ENCODE data around the gene SYT12. TPM values are rescaled to one million over a fixed set of nuclear protein-coding genes. Genes with fewer than 3 reads are reported as not detected.

Gene SYT12
- total and polyA plus RNA-seq, 2 donors (not counting 3 experiments of a cell fraction or from before 2014, with no cell fraction given), result not detected

- no peak for TF ChIP-seq CTCF (IDR thresholded peaks at IDR 0.05; ENCODE audit: extremely low read depth in 1 of 2, insufficient read depth in 1 of 2, low read depth in 1 of 2, low read length in 2 of 2)
- TF ChIP-seq POLR2A (IDR thresholded peaks at IDR 0.05; ENCODE audit: low read depth, low read length), result no peak
- TF ChIP-seq POLR2AphosphoS5 (IDR thresholded peaks at IDR 0.05; ENCODE audit: insufficient read depth, low read depth, low read length), result no peak
- Histone ChIP-seq H3K4me1 (ENCODE audit: control insufficient read depth, extremely low read depth, insufficient read depth, low read length) (no peaks in the 10 kb centered on the region), H3K27me3 (ENCODE audit: control insufficient read depth in 2 of 2, insufficient read depth in 2 of 2, low read length in 2 of 2) (no peaks in the 10 kb centered on the region), H3K9me1 (replicated peaks; ENCODE audit: control insufficient read depth, extremely low read depth, insufficient read depth, low read length) (no peaks in the 10 kb centered on the region), H3K27ac (ENCODE audit: insufficient read depth, low read depth, low read length) (no peak overlapping the region), H3K36me3 (ENCODE audit: control insufficient read depth in 2 of 2, extremely low read depth in 1 of 2, insufficient read depth in 2 of 2, low read length in 2 of 2) (no peaks in the 10 kb centered on the region), H3K9ac (replicated peaks; ENCODE audit: extremely low read depth, insufficient read depth, low read length) (no peak overlapping the region), H2AFZ (ENCODE audit: low read depth, low read length) (no peak overlapping the region), H3K79me2 (ENCODE audit: control insufficient read depth, insufficient read depth, low read length) (no peaks in the 10 kb centered on the region), H3K4me2 (ENCODE audit: insufficient read depth, low read length) (no peak overlapping the region), H3K9me3 (replicated peaks; ENCODE audit: control insufficient read depth, insufficient read depth, low read length) (no peaks in the 10 kb centered on the region), H4K20me1 (replicated peaks; ENCODE audit: control insufficient read depth, extremely low read depth, insufficient read depth, low read length) (no peaks in the 10 kb centered on the region), H3K4me3 (replicated peaks in 1 of 3; ENCODE audit: insufficient read depth in 1 of 3, low read depth in 1 of 3, low read length in 3 of 3) (no peak overlapping the region)
- dilution Hi-C loops (cut with MboI; ENCODE audit: extremely low pct_ligation_motif_present, low sequenced_read_pairs), result no loop called here
- FAIRE-seq, result no peak
- ChIA-PET POLR2A (no interaction called here), CTCF (interaction anchor here (1.1 kb wide), 1 partner anchor 19 kb away, joined by 4 read pairs; no protein-coding TSS in a partner anchor)
- DNase-seq (ENCODE audit: low read depth, low spot score), result no peak
- no TSS peak for BruUV-seq (replicated peaks)
- intact Hi-C loops (cut with micrococcal nuclease), result no loop called here
These were observed 20.5 kb upstream of the SYT12 start for GRCh38 chr11:67002297-67002913.

GRCh38 chr11:67002921-67003411 is 20.0 kb upstream of the SYT12 start:
- H2AFZ ChIP-seq (ENCODE audit: low read depth, low read length), result no peak overlapping the region
- no peaks in the 10 kb centered on the region for H3K4me1 ChIP-seq (ENCODE audit: control insufficient read depth, extremely low read depth, insufficient read depth, low read length)
- no peak for TF ChIP-seq FOS (IDR thresholded peaks at IDR 0.05; ENCODE audit: borderline replicate concordance, insufficient read depth, low read length)
- TF ChIP-seq MYC (IDR thresholded peaks at IDR 0.05; ENCODE audit: low read depth, low read length), result no peak
- TF ChIP-seq CTCF (IDR thresholded peaks at IDR 0.05; ENCODE audit: extremely low read depth in 1 of 2, insufficient read depth in 1 of 2, low read depth in 1 of 2, low read length in 2 of 2), result no peak
- no peak for TF ChIP-seq POLR2AphosphoS5 (IDR thresholded peaks at IDR 0.05; ENCODE audit: insufficient read depth, low read depth, low read length)
- TF ChIP-seq GATA2 (IDR thresholded peaks at IDR 0.05; ENCODE audit: insufficient read depth, insufficient read length, low read depth, low read length), result no peak
- no peak for TF ChIP-seq MAX (IDR thresholded peaks at IDR 0.05; ENCODE audit: insufficient read depth, insufficient read length)
- ChIA-PET POLR2A (no interaction called here), CTCF (interaction anchor here (1.1 kb wide), 1 partner anchor 19 kb away, joined by 4 read pairs; no protein-coding TSS in a partner anchor)
- no peaks in the 10 kb centered on the region for H3K79me2 ChIP-seq (ENCODE audit: control insufficient read depth, insufficient read depth, low read length)
- no peaks in the 10 kb centered on the region for H4K20me1 ChIP-seq (replicated peaks; ENCODE audit: control insufficient read depth, extremely low read depth, insufficient read depth, low read length)
- no TSS peak for BruUV-seq (replicated peaks)
- FAIRE-seq (no peak), DNase-seq (ENCODE audit: low read depth, low spot score) (no peak)
- no peaks in the 10 kb centered on the region for H3K9me3 ChIP-seq (replicated peaks; ENCODE audit: control insufficient read depth, insufficient read depth, low read length)
- intact Hi-C loops (cut with micrococcal nuclease) (no loop called here), dilution Hi-C loops (cut with MboI; ENCODE audit: extremely low pct_ligation_motif_present, low sequenced_read_pairs) (no loop called here)
- no peak overlapping the region for H3K4me3 ChIP-seq (replicated peaks in 1 of 3; ENCODE audit: insufficient read depth in 1 of 3, low read depth in 1 of 3, low read length in 3 of 3)
- H3K4me2 ChIP-seq (ENCODE audit: insufficient read depth, low read length), result no peak overlapping the region
- H3K27ac ChIP-seq (ENCODE audit: insufficient read depth, low read depth, low read length), result no peak overlapping the region
- H3K9ac ChIP-seq (replicated peaks; ENCODE audit: extremely low read depth, insufficient read depth, low read length), result no peak overlapping the region
- H3K27me3 ChIP-seq (ENCODE audit: control insufficient read depth in 2 of 2, insufficient read depth in 2 of 2, low read length in 2 of 2), result no peaks in the 10 kb centered on the region
- H3K36me3 ChIP-seq (ENCODE audit: control insufficient read depth in 2 of 2, extremely low read depth in 1 of 2, insufficient read depth in 2 of 2, low read length in 2 of 2), result no peaks in the 10 kb centered on the region
- no peaks in the 10 kb centered on the region for H3K9me1 ChIP-seq (replicated peaks; ENCODE audit: control insufficient read depth, extremely low read depth, insufficient read depth, low read length)
